Stimulated activated CD8-positive, alpha-beta memory T cell treated with anti-CD3 and anti-CD28 coated beads, Interleukin-7, amount 100 ng/mL, for 48 hours (primary cell): Measurements from ENCODE around the gene NOL4L.
A peak's percentile ranks its signal among the peaks of the same experiment; 100 is the strongest.

Experiments
- DNase-seq, 2 donors: peaks; one replicate each; pipeline ENCODE4 v3.0.0-alpha.2; 2020; ENCODE audit warnings: low read depth in 1 of 2; ENCODE audit errors: extremely low read depth in 1 of 2

Gene NOL4L

GRCh38 chr20:32490942-32491763, 94.0 kb downstream of the NOL4L start:
- no peak for DNase-seq

- no peak for DNase-seq
These were observed 96.9 kb downstream of the NOL4L start for GRCh38 chr20:32488066-32488838.

- no peak for DNase-seq
These were observed 97.8 kb downstream of the NOL4L start for GRCh38 chr20:32487381-32487780.

- DNase-seq: no peak
These were observed 99.2 kb downstream of the NOL4L start for GRCh38 chr20:32485770-32486478.

GRCh38 chr20:32484958-32485769, 100.0 kb downstream of the NOL4L start:
- DNase-seq: peak in 1 of 2 donors; percentile 71

- DNase-seq: no peak
These were observed 100.7 kb downstream of the NOL4L start for GRCh38 chr20:32484225-32484957.

- no peak for DNase-seq
These were observed 101.5 kb downstream of the NOL4L start for GRCh38 chr20:32483351-32484224.

- DNase-seq: no peak
These were observed 102.5 kb downstream of the NOL4L start for GRCh38 chr20:32482442-32483261.

GRCh38 chr20:32482143-32482441, 103.0 kb downstream of the NOL4L start:
- no peak for DNase-seq

- DNase-seq: no peak
These were observed 103.6 kb downstream of the NOL4L start for GRCh38 chr20:32481311-32482142.

GRCh38 chr20:32480371-32481241, 104.5 kb downstream of the NOL4L start:
- DNase-seq: no peak

- DNase-seq: no peak
These were observed 105.4 kb downstream of the NOL4L start for GRCh38 chr20:32479697-32480171.

- DNase-seq: no peak
These were observed 106.1 kb downstream of the NOL4L start for GRCh38 chr20:32479012-32479411.

- DNase-seq: no peak
These were observed 106.6 kb downstream of the NOL4L start for GRCh38 chr20:32478576-32478975.

- DNase-seq: no peak
These were observed 107.3 kb downstream of the NOL4L start for GRCh38 chr20:32477594-32478512.
